Measurements from ENCODE around the gene ATG7. TPM values are rescaled to one million over a fixed set of nuclear protein-coding genes. Genes with fewer than 3 reads are reported as not detected.

Gene ATG7
- total RNA-seq, 2 experiments from 2014 or later: 21.7 to 28.4 TPM

DNA sequence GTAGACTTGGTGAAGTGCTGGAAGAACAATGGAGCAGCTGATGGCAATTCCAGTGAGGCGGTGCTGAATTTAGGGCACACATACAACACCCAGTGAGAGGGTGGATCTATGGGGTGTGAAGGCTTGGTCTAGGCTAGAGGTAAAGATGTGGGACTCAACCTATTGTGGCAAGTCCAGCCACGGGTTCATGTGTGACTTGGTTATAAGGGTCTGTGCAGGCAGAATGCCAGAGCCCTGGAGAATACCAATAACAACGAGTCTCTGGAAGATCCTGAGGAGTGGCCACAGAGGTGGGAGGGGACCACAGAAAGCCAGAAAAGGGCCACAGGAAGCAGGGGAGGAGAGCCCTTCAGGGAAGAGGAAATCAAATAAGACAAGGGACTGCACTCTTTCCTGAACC is 316.6 kb downstream of the ATG7 start:
- no peak overlapping the region for H3K27ac ChIP-seq (ENCODE audit: low read depth, low read length, poor library complexity, severe bottlenecking)
- no TSS peak for BruUV-seq (replicated peaks)
- intact Hi-C loops (cut with micrococcal nuclease; ENCODE audit: unreplicated experiment): loop anchor here (10.0 kb wide), 1 partner anchor 56 kb away; the partner anchor contains the start of gene VGLL4
- TF ChIP-seq, protein P1, sequence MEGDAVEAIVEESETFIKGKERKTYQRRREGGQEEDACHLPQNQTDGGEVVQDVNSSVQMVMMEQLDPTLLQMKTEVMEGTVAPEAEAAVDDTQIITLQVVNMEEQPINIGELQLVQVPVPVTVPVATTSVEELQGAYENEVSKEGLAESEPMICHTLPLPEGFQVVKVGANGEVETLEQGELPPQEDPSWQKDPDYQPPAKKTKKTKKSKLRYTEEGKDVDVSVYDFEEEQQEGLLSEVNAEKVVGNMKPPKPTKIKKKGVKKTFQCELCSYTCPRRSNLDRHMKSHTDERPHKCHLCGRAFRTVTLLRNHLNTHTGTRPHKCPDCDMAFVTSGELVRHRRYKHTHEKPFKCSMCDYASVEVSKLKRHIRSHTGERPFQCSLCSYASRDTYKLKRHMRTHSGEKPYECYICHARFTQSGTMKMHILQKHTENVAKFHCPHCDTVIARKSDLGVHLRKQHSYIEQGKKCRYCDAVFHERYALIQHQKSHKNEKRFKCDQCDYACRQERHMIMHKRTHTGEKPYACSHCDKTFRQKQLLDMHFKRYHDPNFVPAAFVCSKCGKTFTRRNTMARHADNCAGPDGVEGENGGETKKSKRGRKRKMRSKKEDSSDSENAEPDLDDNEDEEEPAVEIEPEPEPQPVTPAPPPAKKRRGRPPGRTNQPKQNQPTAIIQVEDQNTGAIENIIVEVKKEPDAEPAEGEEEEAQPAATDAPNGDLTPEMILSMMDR (conservative IDR thresholded peaks at IDR 0.05; ENCODE audit: low read length): no peak
- no peak for TF ChIP-seq EZH2phosphoT487 (IDR thresholded peaks at IDR 0.05; ENCODE audit: borderline replicate concordance, low read depth, low read length)
- H4K20me1 ChIP-seq (ENCODE audit: insufficient read depth, low read length): peaks cover 20% of the 10 kb centered on the region; the same call in 1 of the 2 replicates
- CTCF ChIA-PET (ENCODE audit: unreplicated experiment): interaction anchor here (0.6 kb wide), 1 partner anchor 25 kb away, joined by 3 read pairs; no protein-coding TSS in a partner anchor
- H3K4me2 ChIP-seq (ENCODE audit: low read length): no peak overlapping the region
- no peaks in the 10 kb centered on the region for H3K9me3 ChIP-seq (ENCODE audit: low read length)
- no peaks in the 10 kb centered on the region for H3K9me2 ChIP-seq (ENCODE audit: insufficient read depth, low read length)
- POLR2A ChIA-PET: interaction anchor here (1.0 kb wide), 1 partner anchor 13 kb away, joined by 4 read pairs; no protein-coding TSS in a partner anchor
- H3K79me2 ChIP-seq (ENCODE audit: insufficient read depth, low read depth, low read length): peaks cover 70% of the 10 kb centered on the region
- H2AFZ ChIP-seq (ENCODE audit: low read length): no peak overlapping the region
- peaks cover 25% of the 10 kb centered on the region for H3K4me1 ChIP-seq (ENCODE audit: insufficient read depth, low read length, poor library complexity, severe bottlenecking)
- no peak for DNase-seq (ENCODE audit: low spot score)
- H3K4me3 ChIP-seq (ENCODE audit: low read depth, low read length, poor library complexity, severe bottlenecking): no peak overlapping the region
- H3K36me3 ChIP-seq (ENCODE audit: insufficient read depth, low read length): peaks cover 36% of the 10 kb centered on the region

DNA sequence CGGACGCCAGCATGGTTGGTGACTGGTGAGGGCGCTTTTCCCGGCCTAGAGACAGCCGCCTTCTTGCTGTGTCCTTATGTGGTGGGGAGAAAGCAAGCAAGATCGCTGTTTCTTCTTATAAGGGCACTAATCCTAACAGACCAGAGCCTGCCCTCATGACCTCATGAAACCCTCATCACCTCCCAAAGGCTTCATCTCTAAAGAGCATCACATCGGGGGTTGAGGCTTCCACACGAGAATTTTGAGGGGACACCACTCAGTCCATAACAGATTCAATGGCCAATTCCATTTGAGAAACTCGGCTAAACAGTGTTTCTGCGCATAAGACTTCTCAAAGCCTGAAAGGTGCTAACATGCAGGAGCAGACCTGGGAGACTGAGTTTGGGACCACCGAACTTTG is 317.5 kb downstream of the ATG7 start:
- intact Hi-C loops (cut with micrococcal nuclease; ENCODE audit: unreplicated experiment): loop anchor here (10.0 kb wide), 1 partner anchor 55 kb away; the partner anchor contains the start of gene VGLL4
- H3K36me3 ChIP-seq (ENCODE audit: insufficient read depth, low read length): peaks cover 46% of the 10 kb centered on the region
- POLR2A ChIA-PET: interaction anchor here (0.7 to 1.5 kb wide), 3 partner anchors 12 to 161 kb away, joined by 3 to 4 read pairs (median 4); no protein-coding TSS in a partner anchor
- H2AFZ ChIP-seq (ENCODE audit: low read length): no peak overlapping the region
- no peaks in the 10 kb centered on the region for H3K9me3 ChIP-seq (ENCODE audit: low read length)
- peaks cover 11% of the 10 kb centered on the region for H4K20me1 ChIP-seq (ENCODE audit: insufficient read depth, low read length)
- no peak overlapping the region for H3K4me2 ChIP-seq (ENCODE audit: low read length)
- CTCF ChIA-PET (ENCODE audit: unreplicated experiment): interaction anchor here (0.6 to 0.7 kb wide), 2 partner anchors 14 to 24 kb away, joined by 3 read pairs; no protein-coding TSS in a partner anchor
- no peak overlapping the region for H3K4me3 ChIP-seq (ENCODE audit: low read depth, low read length, poor library complexity, severe bottlenecking)
- H3K27ac ChIP-seq (ENCODE audit: low read depth, low read length, poor library complexity, severe bottlenecking): no peak overlapping the region
- DNase-seq (ENCODE audit: low spot score): no peak
- TF ChIP-seq, protein P1 (conservative IDR thresholded peaks at IDR 0.05; ENCODE audit: low read length): no peak
- no peak for TF ChIP-seq EZH2phosphoT487 (IDR thresholded peaks at IDR 0.05; ENCODE audit: borderline replicate concordance, low read depth, low read length)
- no TSS peak for BruUV-seq (replicated peaks)
- H3K4me1 ChIP-seq (ENCODE audit: insufficient read depth, low read length, poor library complexity, severe bottlenecking): peaks cover 33% of the 10 kb centered on the region
- no peaks in the 10 kb centered on the region for H3K9me2 ChIP-seq (ENCODE audit: insufficient read depth, low read length)
- peaks cover 70% of the 10 kb centered on the region for H3K79me2 ChIP-seq (ENCODE audit: insufficient read depth, low read depth, low read length)

DNA sequence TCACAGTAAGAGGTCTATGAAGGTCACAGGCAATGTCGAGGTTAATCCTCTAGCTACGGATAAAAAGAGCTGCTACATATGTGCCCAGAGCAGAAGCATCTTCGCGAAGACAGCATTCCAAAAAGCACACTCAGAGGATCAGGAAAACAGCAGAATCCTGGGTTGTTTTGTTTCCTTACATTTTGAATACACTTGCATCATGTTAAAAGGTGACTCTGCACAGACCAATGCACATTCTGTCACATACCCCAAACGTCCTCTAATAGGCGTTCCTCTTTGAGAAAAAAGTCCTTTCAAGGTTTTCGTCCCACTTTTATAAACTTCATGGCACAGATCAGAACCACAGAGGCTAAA is 318.8 kb downstream of the ATG7 start:
- intact Hi-C loops (cut with micrococcal nuclease; ENCODE audit: unreplicated experiment): no loop called here
- TF ChIP-seq, protein P1 (conservative IDR thresholded peaks at IDR 0.05; ENCODE audit: low read length): no peak
- Histone ChIP-seq H2AFZ (ENCODE audit: low read length) (no peak overlapping the region), H3K4me3 (ENCODE audit: low read depth, low read length, poor library complexity, severe bottlenecking) (no peak overlapping the region), H3K9me2 (ENCODE audit: insufficient read depth, low read length) (no peaks in the 10 kb centered on the region), H3K27ac (ENCODE audit: low read depth, low read length, poor library complexity, severe bottlenecking) (no peak overlapping the region), H3K79me2 (ENCODE audit: insufficient read depth, low read depth, low read length) (peaks cover 66% of the 10 kb centered on the region), H3K4me1 (ENCODE audit: insufficient read depth, low read length, poor library complexity, severe bottlenecking) (peaks cover 33% of the 10 kb centered on the region), H3K9me3 (ENCODE audit: low read length) (no peaks in the 10 kb centered on the region), H4K20me1 (ENCODE audit: insufficient read depth, low read length) (peaks cover 11% of the 10 kb centered on the region), H3K36me3 (ENCODE audit: insufficient read depth, low read length) (peaks cover 47% of the 10 kb centered on the region), H3K4me2 (ENCODE audit: low read length) (no peak overlapping the region)
- no TSS peak for BruUV-seq (replicated peaks)
- CTCF ChIA-PET (ENCODE audit: unreplicated experiment): no interaction called here
- POLR2A ChIA-PET: interaction anchor here (0.6 to 1.5 kb wide), 5 partner anchors 9 to 70 kb away, joined by 3 to 7 read pairs (median 3); no protein-coding TSS in a partner anchor
- no peak for DNase-seq (ENCODE audit: low spot score)

All from OCI-LY7 (cell line).